Fibroblast of lung (primary cell): ENCODE data around the gene OR10H5. TPM values are rescaled to one million over a fixed set of nuclear protein-coding genes. Genes with fewer than 3 reads are reported as not detected.

Source experiments
- DNase-seq, 2 donors: peaks; one replicate each; pipeline versions ENCODE4 v3.0.0 to v3.0.0-alpha.2; 2010; ENCODE audit warnings: low read depth in 2 of 2
- H2AFZ ChIP-seq: 2 replicates; pipeline ENCODE4 v1.5.1; 2012; ENCODE audit warnings: low read length, control low read depth, inconsistent platforms
- H3K27ac ChIP-seq: 2 replicates; pipeline ENCODE4 v1.5.1; 2011; ENCODE audit warnings: low read length, control low read depth; ENCODE audit not compliant: insufficient read depth
- H3K27me3 ChIP-seq: 2 replicates; pipeline ENCODE4 v1.5.1; 2011; ENCODE audit warnings: mild to moderate bottlenecking, low read length; ENCODE audit not compliant: control insufficient read depth, insufficient read depth
- H3K36me3 ChIP-seq: 2 replicates; pipeline ENCODE4 v1.5.1; 2011; ENCODE audit warnings: low read length; ENCODE audit not compliant: control insufficient read depth, insufficient read depth
- H3K4me1 ChIP-seq: 2 replicates; pipeline ENCODE4 v1.5.1; 2011; ENCODE audit warnings: low read length; ENCODE audit not compliant: control insufficient read depth, insufficient read depth; ENCODE audit errors: extremely low read depth
- H3K4me2 ChIP-seq: 2 replicates; pipeline ENCODE4 v1.5.1; 2011; ENCODE audit warnings: low read length, control low read depth; ENCODE audit not compliant: insufficient read depth; ENCODE audit errors: extremely low read depth
- H3K4me3 ChIP-seq, 4 experiments: fragments of 200-600 bp in 1 of 4; sonication (generic) in 1 of 4; replicated peaks in 1 of 4; 2 replicates each; pipeline ENCODE4 v1.5.1; 2011 to 2016; ENCODE audit warnings: low read length in 4 of 4, low read depth in 3 of 4, mild to moderate bottlenecking in 3 of 4, control low read depth in 2 of 4, inconsistent platforms in 1 of 4, mixed read lengths in 1 of 4; ENCODE audit not compliant: insufficient read depth in 1 of 4; ENCODE audit errors: control extremely low read depth in 1 of 4
- H3K79me2 ChIP-seq: 2 replicates; pipeline ENCODE4 v1.5.1; 2012; ENCODE audit warnings: mild to moderate bottlenecking, low read length, inconsistent platforms; ENCODE audit not compliant: control insufficient read depth, insufficient read depth
- H3K9ac ChIP-seq: 2 replicates; pipeline ENCODE4 v1.5.1; 2011; ENCODE audit warnings: mild to moderate bottlenecking, low read length, control low read depth; ENCODE audit not compliant: insufficient read depth
- H3K9me3 ChIP-seq: 2 replicates; pipeline ENCODE4 v1.5.1; 2012; ENCODE audit warnings: low read depth, low read length; ENCODE audit not compliant: control insufficient read depth, insufficient read depth
- H4K20me1 ChIP-seq: 2 replicates; pipeline ENCODE4 v1.5.1; 2011; ENCODE audit warnings: low read length; ENCODE audit not compliant: control insufficient read depth, insufficient read depth; ENCODE audit errors: extremely low read depth
- CTCF ChIP-seq, 2 donors: IDR thresholded peaks in 1 of 2; conservative IDR thresholded peaks in 1 of 2; 1 replicate in 1 of 2; 2 replicates in 1 of 2; pipeline ENCODE4 v1.5.1; 2011 to 2012; ENCODE audit warnings: low read length in 2 of 2, control low read depth in 1 of 2, inconsistent platforms in 1 of 2, low read depth in 1 of 2, mild to moderate bottlenecking in 1 of 2
- EZH2 ChIP-seq: IDR thresholded peaks from 2 replicates; pipeline ENCODE4 v1.5.1; 2012; ENCODE audit warnings: low read length, control low read depth, mild to moderate bottlenecking; ENCODE audit errors: missing control alignments
- polyA plus RNA-seq, 2 donors: library from polyadenylated mRNA; depleted of rRNA in 1 of 2; stranded (reverse) in 1 of 2; unstranded in 1 of 2; fragments of >200 nt; gene quantifications; 2 replicates each; pipeline ENCODE4 v1.2.1, GENCODE V29; 2011 to 2012; ENCODE audit warnings: missing spikeins in 1 of 2
- total RNA-seq: library from RNA; depleted of rRNA; stranded (reverse); fragments of >200 nt; gene quantifications from 2 replicates; pipeline ENCODE4 v1.2.1, GENCODE V29; 2014

OR10H5 gene
- total and polyA plus RNA-seq, 2 donors (not counting 1 experiment from before 2014, with no cell fraction given), result not detected

GRCh38 chr19:15748239-15748638, 39.2 kb upstream of the OR10H5 start:
- no peak overlapping the region for H3K4me2 ChIP-seq
- H2AFZ ChIP-seq, result no peak overlapping the region
- H3K79me2 ChIP-seq, result no peaks in the 10 kb centered on the region
- no peaks in the 10 kb centered on the region for H3K9me3 ChIP-seq
- H3K36me3 ChIP-seq, result no peaks in the 10 kb centered on the region
- no peaks in the 10 kb centered on the region for H3K27me3 ChIP-seq
- H4K20me1 ChIP-seq, result no peaks in the 10 kb centered on the region
- no peak overlapping the region for H3K4me3 ChIP-seq
- no peak overlapping the region for H3K27ac ChIP-seq
- no peak overlapping the region for H3K9ac ChIP-seq
- no peak for TF ChIP-seq EZH2
- no peak for TF ChIP-seq CTCF (conservative IDR thresholded peaks at IDR 0.05 in 1 of 2, IDR thresholded peaks at IDR 0.05 in 1 of 2; ENCODE audit: low read depth in 1 of 2, low read length in 2 of 2)
- no peak for DNase-seq
- no peaks in the 10 kb centered on the region for H3K4me1 ChIP-seq

- H2AFZ ChIP-seq, result no peak overlapping the region
- no peaks in the 10 kb centered on the region for H3K36me3 ChIP-seq
- H3K4me3 ChIP-seq, result no peak overlapping the region
- no peak overlapping the region for H3K4me2 ChIP-seq
- no peak overlapping the region for H3K9ac ChIP-seq
- H4K20me1 ChIP-seq, result no peaks in the 10 kb centered on the region
- no peaks in the 10 kb centered on the region for H3K27me3 ChIP-seq
- H3K9me3 ChIP-seq, result no peaks in the 10 kb centered on the region
- no peaks in the 10 kb centered on the region for H3K79me2 ChIP-seq
- no peak overlapping the region for H3K27ac ChIP-seq
- H3K4me1 ChIP-seq, result no peaks in the 10 kb centered on the region
- no peak for DNase-seq
- TF ChIP-seq EZH2, result no peak
- no peak for TF ChIP-seq CTCF (conservative IDR thresholded peaks at IDR 0.05 in 1 of 2, IDR thresholded peaks at IDR 0.05 in 1 of 2; ENCODE audit: low read depth in 1 of 2, low read length in 2 of 2)
Observed at GRCh38 chr19:15758379-15758778, 29.1 kb upstream of the OR10H5 start.

GRCh38 chr19:15759962-15760565, 27.4 kb upstream of the OR10H5 start:
- Histone ChIP-seq H3K4me3 (no peak overlapping the region), H3K79me2 (no peaks in the 10 kb centered on the region), H3K27me3 (no peaks in the 10 kb centered on the region), H3K9me3 (no peaks in the 10 kb centered on the region), H3K9ac (no peak overlapping the region), H3K36me3 (no peaks in the 10 kb centered on the region), H4K20me1 (no peaks in the 10 kb centered on the region), H3K4me1 (no peaks in the 10 kb centered on the region), H2AFZ (no peak overlapping the region), H3K27ac (no peak overlapping the region), H3K4me2 (no peak overlapping the region)
- no peak for DNase-seq
- TF ChIP-seq CTCF (conservative IDR thresholded peaks at IDR 0.05 in 1 of 2, IDR thresholded peaks at IDR 0.05 in 1 of 2; ENCODE audit: low read depth in 1 of 2, low read length in 2 of 2) (no peak), EZH2 (no peak)
